Left ventricle myocardium inferior (tissue), 1 donor: ENCODE data around the gene TEC. TPM values are rescaled to one million over a fixed set of nuclear protein-coding genes. Genes with fewer than 3 reads are reported as not detected.

Experiments used
- DNase-seq: peaks from one replicate; pipeline ENCODE4 v3.0.0-alpha.2; 2020
- H3K27ac ChIP-seq: fragments of 200-600 bp; replicated peaks from 2 replicates; pipeline ENCODE4 v1.8.0; 2021
- H3K27me3 ChIP-seq: fragments of 200-600 bp; 2 replicates; pipeline ENCODE4 v1.8.0; 2021; ENCODE audit warnings: low read depth
- H3K36me3 ChIP-seq: fragments of 200-600 bp; 2 replicates; pipeline ENCODE4 v1.8.0; 2021
- H3K4me1 ChIP-seq: fragments of 200-600 bp; 2 replicates; pipeline ENCODE4 v1.8.0; 2021
- H3K4me3 ChIP-seq: fragments of 200-600 bp; 2 replicates; pipeline ENCODE4 v1.8.0; 2021; ENCODE audit warnings: mild to moderate bottlenecking, moderate library complexity
- H3K9me3 ChIP-seq: fragments of 200-600 bp; replicated peaks from 2 replicates; pipeline ENCODE4 v1.8.0; 2021
- CTCF ChIP-seq: fragments of 200-600 bp; IDR thresholded peaks from 2 replicates; pipeline ENCODE4 v1.8.0; 2021; ENCODE audit warnings: antibody characterized with exemption, mild to moderate bottlenecking, borderline replicate concordance
- intact Hi-C: fragments of 100-400 bp; cut with micrococcal nuclease; formaldehyde crosslinking; loops from one replicate; pipeline ENCODE4 v1.11.0; 2022
- total RNA-seq: library from RNA; stranded (reverse); fragmentation: NEBNext Ultra II Directional; extraction: Animal tissue kit (Norgen Biotek cat#: 25700); gene quantifications from one replicate; pipeline ENCODE4 v1.2.1, GENCODE V29; 2021
- donor health status: DM: no; HTN: yes; CAD: no; lungs with severe emphysema.

TEC gene
- total RNA-seq, 1 donor from 2014 or later: 1.9 TPM

DNA sequence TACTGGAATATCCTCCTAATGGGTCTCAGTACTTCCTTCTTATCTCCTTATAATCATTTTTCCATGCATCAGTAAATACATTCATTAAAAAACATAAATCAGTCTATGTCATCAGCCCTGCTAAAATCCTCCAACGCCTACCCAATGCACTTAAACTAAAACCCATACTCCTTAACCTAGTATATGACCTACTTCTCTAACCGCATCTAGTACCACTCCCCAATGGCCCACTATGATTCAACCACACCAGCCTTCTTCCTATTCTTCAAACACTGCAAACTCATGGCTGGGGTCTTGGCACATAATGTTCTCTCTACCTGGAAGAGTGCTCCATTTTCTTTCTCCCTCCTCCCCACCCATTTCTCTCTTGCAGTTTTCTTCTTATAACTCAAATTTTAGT lies 18.7 kb downstream of the TEC start:
- no peak for DNase-seq
- Histone ChIP-seq H3K36me3 (no peaks in the 10 kb centered on the region), H3K9me3 (peaks cover 3% of the 10 kb centered on the region), H3K4me1 (peaks cover 53% of the 10 kb centered on the region), H3K27ac (no peak overlapping the region), H3K4me3 (no peak overlapping the region), H3K27me3 (no peaks in the 10 kb centered on the region)
- intact Hi-C loops: no loop called here
- TF ChIP-seq CTCF: no peak

DNA sequence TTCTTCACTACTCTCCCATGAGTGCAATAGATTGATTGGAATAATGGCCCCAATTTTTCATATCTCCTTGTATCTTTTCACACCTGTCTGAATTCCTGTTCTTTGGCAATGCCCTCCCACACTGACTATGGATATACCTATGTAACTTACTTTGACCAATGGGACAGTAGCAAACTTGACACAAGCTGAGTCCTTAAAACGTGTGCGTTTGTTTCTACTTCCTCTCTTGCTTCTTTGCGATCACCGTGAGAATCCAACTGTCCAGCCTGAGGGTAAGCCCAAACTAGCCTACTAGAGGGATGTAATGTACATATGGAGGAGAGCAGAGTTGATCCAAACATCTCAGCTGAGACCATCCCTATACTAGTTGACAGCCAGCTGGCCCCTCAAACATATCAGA lies 19.3 kb downstream of the TEC start:
- DNase-seq: no peak
- Histone ChIP-seq H3K27ac (no peak overlapping the region), H3K4me3 (no peak overlapping the region), H3K9me3 (peaks cover 3% of the 10 kb centered on the region), H3K27me3 (no peaks in the 10 kb centered on the region), H3K4me1 (peaks cover 48% of the 10 kb centered on the region), H3K36me3 (no peaks in the 10 kb centered on the region)
- TF ChIP-seq CTCF: no peak
- intact Hi-C loops: no loop called here

DNA sequence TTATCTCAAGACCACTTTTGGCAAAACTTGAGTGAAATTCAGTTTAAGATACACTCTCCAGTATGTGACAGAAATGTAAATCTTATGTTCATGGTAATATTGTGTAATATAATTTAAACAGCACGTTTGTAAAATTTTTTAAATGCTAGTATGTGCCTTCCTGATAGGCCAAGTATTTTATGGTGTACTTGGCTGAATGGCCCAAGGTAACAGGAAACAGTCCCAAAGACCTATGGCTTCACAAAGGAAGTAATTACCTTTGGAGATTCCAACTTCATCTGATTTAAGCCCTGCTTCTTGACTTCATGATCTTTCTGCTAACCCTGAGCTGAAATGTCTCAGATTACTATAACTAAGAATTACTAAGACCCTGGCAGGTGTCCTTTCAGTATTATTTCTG lies 20.3 kb downstream of the TEC start:
- no peak for TF ChIP-seq CTCF
- Histone ChIP-seq H3K27ac (no peak overlapping the region), H3K4me1 (peaks cover 38% of the 10 kb centered on the region), H3K9me3 (peaks cover 3% of the 10 kb centered on the region), H3K4me3 (no peak overlapping the region), H3K36me3 (no peaks in the 10 kb centered on the region), H3K27me3 (no peaks in the 10 kb centered on the region)
- no peak for DNase-seq
- intact Hi-C loops: no loop called here

- Histone ChIP-seq H3K27ac (no peak overlapping the region), H3K4me3 (no peak overlapping the region), H3K9me3 (peaks cover 3% of the 10 kb centered on the region), H3K27me3 (no peaks in the 10 kb centered on the region), H3K4me1 (peaks cover 30% of the 10 kb centered on the region), H3K36me3 (no peaks in the 10 kb centered on the region)
- TF ChIP-seq CTCF: no peak
- intact Hi-C loops: no loop called here
- DNase-seq: no peak
These were observed 21.1 kb downstream of the TEC start for GRCh38 chr4:48248559-48248953.

DNA sequence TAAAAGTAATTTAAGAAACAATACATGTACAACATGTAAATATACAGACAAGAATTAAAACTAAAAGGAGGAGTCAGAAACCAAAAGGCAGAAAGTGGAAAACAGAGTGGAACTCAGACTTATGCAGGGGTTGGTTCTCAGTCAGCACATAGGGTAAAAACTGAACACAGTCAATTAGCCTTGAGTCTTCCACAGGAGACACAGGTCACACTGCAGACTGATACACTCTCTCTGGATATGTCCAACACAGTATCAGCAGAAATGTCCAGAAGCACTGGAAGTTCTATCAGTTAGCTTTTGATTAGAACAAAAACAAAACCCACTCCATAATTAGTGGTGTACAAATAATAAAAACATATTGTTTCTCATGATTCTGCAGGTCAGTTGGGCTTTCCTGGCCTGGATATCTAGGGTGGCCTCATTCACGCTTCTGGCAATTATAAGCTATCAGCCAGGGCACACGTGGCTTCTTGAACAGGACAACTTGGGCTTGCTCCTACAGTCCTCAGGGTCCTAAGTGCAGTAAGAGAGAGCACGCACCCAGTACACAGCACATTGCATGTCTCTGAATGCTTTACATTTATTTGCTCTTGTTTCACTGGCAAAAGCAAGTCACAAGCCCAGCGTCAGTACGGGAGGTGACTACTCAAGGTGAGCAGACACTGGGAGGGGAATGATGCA lies 21.6 kb downstream of the TEC start:
- intact Hi-C loops: no loop called here
- H3K27me3 ChIP-seq: no peaks in the 10 kb centered on the region

More for the DNA sequence above, 21.6 kb downstream of the TEC start:
- H3K36me3 ChIP-seq: no peaks in the 10 kb centered on the region
- H3K27ac ChIP-seq: no peak overlapping the region
- peaks cover 3% of the 10 kb centered on the region for H3K9me3 ChIP-seq
- H3K4me3 ChIP-seq: no peak overlapping the region
- no peak for DNase-seq
- no peak for TF ChIP-seq CTCF
- peaks cover 25% of the 10 kb centered on the region for H3K4me1 ChIP-seq
